ENCODE measurements around the gene MLXIP.

Gene MLXIP

DNA sequence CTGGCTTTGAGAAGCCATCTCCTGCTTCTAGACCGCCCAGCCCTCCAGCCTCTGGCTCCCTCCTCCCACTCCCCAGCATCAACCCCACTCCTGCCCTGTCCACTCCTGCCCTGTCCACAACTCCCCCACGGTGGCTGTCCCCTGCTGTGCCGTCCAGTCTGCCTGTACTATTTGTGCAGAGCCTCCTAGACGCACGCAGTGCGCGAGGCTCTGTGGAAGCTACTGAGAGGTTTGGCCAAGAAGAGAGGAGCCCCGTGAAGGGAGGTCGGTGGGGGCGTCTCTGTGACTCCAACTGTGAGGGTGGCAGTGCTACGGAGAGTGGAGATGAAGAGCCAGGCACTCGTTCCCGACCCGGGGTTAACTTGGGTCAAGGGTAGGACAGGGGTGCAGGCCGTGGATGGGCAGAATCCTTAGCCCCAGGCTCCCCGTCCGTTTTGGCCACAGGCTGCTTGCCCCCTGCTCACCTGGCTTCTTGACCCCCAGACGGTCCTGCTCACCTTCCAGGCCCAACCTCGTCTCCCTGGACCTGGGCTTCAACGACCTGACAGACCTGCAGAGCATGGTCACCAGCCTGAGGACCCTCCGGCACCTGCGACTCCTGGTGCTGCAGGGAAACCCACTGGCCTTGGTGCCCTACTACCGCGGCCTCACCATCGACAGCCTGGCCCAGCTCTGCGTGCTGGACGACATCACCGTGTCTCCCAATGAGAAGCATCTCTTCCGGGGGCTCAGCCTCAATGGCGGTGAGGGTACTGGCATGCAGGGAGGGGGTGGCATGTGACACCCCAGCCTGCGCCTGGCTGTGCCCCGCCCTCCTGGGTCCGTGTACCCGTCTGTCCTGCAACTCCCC is 111.3 kb downstream of the MLXIP start:
- no peak for DNase-seq

GRCh38 chr12:122190842-122191668 is 112.5 kb downstream of the MLXIP start:
- DNase-seq: peak; percentile 40

DNA sequence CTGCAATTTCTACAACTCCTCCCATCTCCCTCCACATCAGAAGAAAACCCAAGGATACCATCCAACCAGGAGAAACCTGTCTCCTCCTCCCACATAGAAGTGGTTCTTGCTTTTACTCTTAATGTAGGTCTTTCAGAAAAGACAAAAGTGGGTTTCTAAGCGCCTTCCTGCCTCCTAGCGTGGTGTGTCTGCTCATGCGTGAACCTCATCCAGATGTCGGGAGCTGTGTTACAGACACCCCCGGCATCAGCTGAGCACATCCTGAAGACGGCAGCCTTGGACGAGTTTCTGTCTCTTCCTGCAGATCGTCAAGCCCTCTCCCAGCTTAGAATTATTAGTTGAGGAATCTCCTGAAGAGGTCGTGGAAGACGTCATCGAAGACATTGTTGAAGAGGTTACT is 113.9 kb downstream of the MLXIP start:
- no peak for DNase-seq

DNA sequence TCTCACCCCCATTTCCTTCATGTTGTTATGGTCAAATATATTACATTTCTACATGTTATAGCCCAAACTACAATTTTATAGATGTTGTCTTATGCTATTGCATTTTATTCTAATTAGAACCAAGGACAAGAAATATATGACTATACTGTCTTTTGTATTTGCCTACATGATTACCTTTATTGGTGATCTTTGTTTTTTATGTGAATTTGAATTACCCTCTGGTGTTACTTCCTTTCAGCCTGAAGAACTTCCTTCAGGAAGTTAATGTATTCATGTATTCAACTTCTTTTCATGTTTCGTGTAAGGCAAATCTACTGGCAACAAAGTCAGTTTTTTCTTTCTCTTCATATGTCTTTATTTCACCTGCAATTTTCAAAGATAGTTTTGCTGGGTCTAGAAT is 116.2 kb downstream of the MLXIP start:
- DNase-seq: no peak

DNA sequence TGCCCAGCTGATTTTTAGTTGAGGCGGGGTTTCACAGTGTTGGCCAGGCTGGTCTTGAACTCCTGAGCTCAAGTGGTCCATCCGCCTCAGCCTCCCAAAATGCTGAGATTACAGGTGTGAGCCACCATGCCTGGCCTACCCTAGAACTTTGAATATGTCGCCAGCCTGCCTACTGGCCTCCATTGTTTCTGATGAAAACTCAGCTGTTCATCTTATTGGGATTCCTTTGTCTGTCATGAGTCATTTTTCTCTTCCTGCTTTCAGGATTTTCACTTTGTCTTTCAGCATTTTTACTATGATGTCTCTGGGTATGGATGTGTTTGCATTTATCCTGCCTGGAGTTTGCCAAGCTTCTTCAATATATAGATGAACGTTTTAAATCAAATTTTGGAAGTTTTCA is 116.8 kb downstream of the MLXIP start:
- no peak for DNase-seq

All from activated effector memory CD4-positive, alpha-beta T cell treated with Interleukin-2 at 50 U/mL for 16 hours (primary cell).